Measurements from ENCODE around the gene HSF4.

The HSF4 gene

GRCh38 chr16:67174706-67175231, 10.2 kb downstream of the HSF4 start:
- Histone ChIP-seq H3K4me1 (ENCODE audit: insufficient read depth, poor library complexity, severe bottlenecking) (peaks cover 18% of the 10 kb centered on the region), H3K27me3 (ENCODE audit: insufficient read depth, poor library complexity, severe bottlenecking) (no peaks in the 10 kb centered on the region), H3K36me3 (ENCODE audit: low read depth) (peaks cover 9% of the 10 kb centered on the region), H3K4me3 (ENCODE audit: severe bottlenecking) (peak overlapping the region; percentile 31), H3K9me3 (ENCODE audit: severe bottlenecking) (no peaks in the 10 kb centered on the region), H3K27ac (ENCODE audit: poor library complexity, severe bottlenecking) (peak overlapping the region; percentile 80)
- no peak for TF ChIP-seq CTCF (IDR thresholded peaks at IDR 0.05; ENCODE audit: poor library complexity, severe bottlenecking)
- DNase-seq (ENCODE audit: low spot score) (no peak), ATAC-seq (ENCODE audit: low read depth) (no peak)

- Histone ChIP-seq H3K4me1 (ENCODE audit: insufficient read depth, poor library complexity, severe bottlenecking) (peaks cover 9% of the 10 kb centered on the region), H3K27me3 (ENCODE audit: insufficient read depth, poor library complexity, severe bottlenecking) (no peaks in the 10 kb centered on the region), H3K27ac (ENCODE audit: poor library complexity, severe bottlenecking) (peak overlapping the region; percentile 80), H3K36me3 (ENCODE audit: low read depth) (peaks cover 9% of the 10 kb centered on the region), H3K9me3 (ENCODE audit: severe bottlenecking) (no peaks in the 10 kb centered on the region), H3K4me3 (ENCODE audit: severe bottlenecking) (no peak overlapping the region)
- ATAC-seq (ENCODE audit: low read depth) = no peak
- DNase-seq (ENCODE audit: low spot score) = no peak
- no peak for TF ChIP-seq CTCF (IDR thresholded peaks at IDR 0.05; ENCODE audit: poor library complexity, severe bottlenecking)
Observed at GRCh38 chr16:67176662-67177061, 12.1 kb downstream of the HSF4 start.

GRCh38 chr16:67177743-67178699, 13.5 kb downstream of the HSF4 start:
- ATAC-seq (ENCODE audit: low read depth) (peak; percentile 76), DNase-seq (ENCODE audit: low spot score) (peak; percentile 99)
- Histone ChIP-seq H3K4me1 (ENCODE audit: insufficient read depth, poor library complexity, severe bottlenecking) (peaks cover 14% of the 10 kb centered on the region), H3K27ac (ENCODE audit: poor library complexity, severe bottlenecking) (peak overlapping the region; percentile 65), H3K27me3 (ENCODE audit: insufficient read depth, poor library complexity, severe bottlenecking) (no peaks in the 10 kb centered on the region), H3K9me3 (ENCODE audit: severe bottlenecking) (no peaks in the 10 kb centered on the region), H3K4me3 (ENCODE audit: severe bottlenecking) (peak overlapping the region; percentile 36), H3K36me3 (ENCODE audit: low read depth) (peaks cover 9% of the 10 kb centered on the region)
- no peak for TF ChIP-seq CTCF (IDR thresholded peaks at IDR 0.05; ENCODE audit: poor library complexity, severe bottlenecking)

DNA sequence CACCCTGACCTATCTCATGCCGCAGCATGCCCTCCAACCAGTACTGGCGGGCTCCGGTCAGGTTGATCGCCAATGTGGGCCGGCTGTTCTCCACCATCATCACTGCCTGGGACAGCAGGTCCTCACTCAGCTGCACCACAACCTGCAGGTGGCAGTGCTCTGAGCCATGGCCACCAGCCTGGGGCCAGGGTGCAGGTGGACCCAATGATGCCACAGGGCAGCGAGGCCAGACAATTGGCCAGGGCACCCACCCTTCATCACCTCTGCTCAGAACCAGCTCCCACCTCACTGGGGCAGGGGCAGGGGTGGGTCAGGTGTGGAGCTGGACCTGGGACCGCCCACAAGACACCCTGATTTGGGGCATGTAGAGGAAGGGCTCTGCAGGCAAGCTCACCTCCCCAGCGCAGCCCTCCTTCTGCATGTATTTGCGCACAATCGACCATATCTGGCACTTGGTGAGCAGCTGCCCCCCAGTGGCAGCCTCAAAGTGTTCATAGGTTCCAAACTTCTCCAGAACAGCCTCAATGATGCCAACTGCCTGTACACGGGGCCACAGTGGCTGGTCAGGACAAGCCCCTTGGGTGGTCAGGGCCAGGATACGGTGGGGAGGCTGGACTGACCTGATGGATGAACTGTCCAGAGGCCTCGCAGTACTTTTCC, 15.0 kb downstream of the HSF4 start:
- no peak overlapping the region for H3K4me3 ChIP-seq (ENCODE audit: severe bottlenecking)
- DNase-seq (ENCODE audit: low spot score) (no peak), ATAC-seq (ENCODE audit: low read depth) (no peak)
- H3K9me3 ChIP-seq (ENCODE audit: severe bottlenecking) = no peaks in the 10 kb centered on the region
- peaks cover 9% of the 10 kb centered on the region for H3K36me3 ChIP-seq (ENCODE audit: low read depth)
- peaks cover 8% of the 10 kb centered on the region for H3K4me1 ChIP-seq (ENCODE audit: insufficient read depth, poor library complexity, severe bottlenecking)
- H3K27ac ChIP-seq (ENCODE audit: poor library complexity, severe bottlenecking) = peak overlapping the region; percentile 65
- peak; percentile 26 for TF ChIP-seq CTCF (IDR thresholded peaks at IDR 0.05; ENCODE audit: poor library complexity, severe bottlenecking)
- no peaks in the 10 kb centered on the region for H3K27me3 ChIP-seq (ENCODE audit: insufficient read depth, poor library complexity, severe bottlenecking)
